HG02642 (cell line): ENCODE results near the gene BMI1.
A peak's percentile ranks its signal among the peaks of the same experiment; 100 is the strongest.
"Not testable (repeated sequence)": the region's sequence is repeated elsewhere in the genome, so short reads cannot be mapped to it uniquely, and the experiment has no call there.

Experiments used
- ATAC-seq: cut with Tn5 transposase; IDR thresholded peaks from one replicate; pipeline ENCODE4 v1.9.1; 2021; ENCODE audit warnings: mild to moderate bottlenecking; ENCODE audit not compliant: unreplicated experiment, poor library complexity

BMI1 gene

GRCh38 chr10:22338185-22338900 lies 17.4 kb downstream of the BMI1 start:
- no peak for ATAC-seq

- ATAC-seq, result no peak
These were observed 18.0 kb downstream of the BMI1 start for GRCh38 chr10:22338931-22339330.

GRCh38 chr10:22339761-22340328 lies 18.9 kb downstream of the BMI1 start:
- ATAC-seq, result no peak

GRCh38 chr10:22340329-22341189 lies 19.7 kb downstream of the BMI1 start:
- peak; percentile 53 for ATAC-seq

GRCh38 chr10:22341190-22341925 lies 20.5 kb downstream of the BMI1 start:
- ATAC-seq, result peak; percentile 21

- no peak for ATAC-seq
These were observed 21.0 kb downstream of the BMI1 start for GRCh38 chr10:22341926-22342196.

- ATAC-seq, result no peak
These were observed 21.5 kb downstream of the BMI1 start for GRCh38 chr10:22342421-22342820.

GRCh38 chr10:22343731-22344130 lies 22.8 kb downstream of the BMI1 start:
- no peak for ATAC-seq

- ATAC-seq, result no peak
These were observed 23.4 kb downstream of the BMI1 start for GRCh38 chr10:22344249-22344648.

GRCh38 chr10:22344781-22345300 lies 23.9 kb downstream of the BMI1 start:
- no peak for ATAC-seq

- ATAC-seq, result peak; percentile 36
These were observed 24.6 kb downstream of the BMI1 start, which contains the start of gene SPAG6 for GRCh38 chr10:22345301-22346095. Gene SPAG6, plus strand, starts transcription at chr10:22345496. Its CDS starts 116 bp downstream, at chr10:22345612.

GRCh38 chr10:22346096-22346661 lies 25.3 kb downstream of the BMI1 start:
- no peak for ATAC-seq

- no peak for ATAC-seq
These were observed 28.9 kb downstream of the BMI1 start for GRCh38 chr10:22349755-22350154.

- no peak for ATAC-seq
These were observed 30.3 kb downstream of the BMI1 start for GRCh38 chr10:22351131-22351703.

GRCh38 chr10:22356324-22356873 lies 35.5 kb downstream of the BMI1 start:
- no peak for ATAC-seq

- not testable (repeated sequence) for ATAC-seq
These were observed 36.9 kb downstream of the BMI1 start for GRCh38 chr10:22357770-22358169.

GRCh38 chr10:22363305-22363704 lies 42.4 kb downstream of the BMI1 start:
- no peak for ATAC-seq

- no peak for ATAC-seq
These were observed 43.7 kb downstream of the BMI1 start for GRCh38 chr10:22364407-22365140.
